ENCODE measurements around the gene RDX.
"Not testable (repeated sequence)": the region's sequence is repeated elsewhere in the genome, so short reads cannot be mapped to it uniquely, and the experiment has no call there.

Gene RDX

GRCh38 chr11:110286298-110287040, 9.9 kb downstream of the RDX start:
- POLR2A ChIA-PET, result no interaction called here
- TF ChIP-seq FOXM1 (IDR thresholded peaks at IDR 0.05; ENCODE audit: borderline replicate concordance) (no peak), SUZ12 (IDR thresholded peaks at IDR 0.05) (no peak), PKNOX1 (IDR thresholded peaks at IDR 0.05) (no peak), FOXA1 (IDR thresholded peaks at IDR 0.05) (no peak), SP1 (IDR thresholded peaks at IDR 0.05) (no peak), TARDBP (IDR thresholded peaks at IDR 0.05) (no peak), ZNF384 (IDR thresholded peaks at IDR 0.05) (no peak), LEF1 (IDR thresholded peaks at IDR 0.05; ENCODE audit: borderline replicate concordance) (no peak), HDGF (IDR thresholded peaks at IDR 0.05; ENCODE audit: borderline replicate concordance) (no peak), ELF4 (IDR thresholded peaks at IDR 0.05) (no peak), NFRKB (IDR thresholded peaks at IDR 0.05) (no peak), L3MBTL2 (conservative IDR thresholded peaks at IDR 0.05) (no peak), BHLHE40 (IDR thresholded peaks at IDR 0.05; ENCODE audit: borderline replicate concordance) (no peak), ARNT (IDR thresholded peaks at IDR 0.05) (no peak), FOXK2 (IDR thresholded peaks at IDR 0.05) (no peak), CTBP1 (IDR thresholded peaks at IDR 0.05; ENCODE audit: borderline replicate concordance) (no peak)
- CTCF ChIA-PET, result interaction anchor here (0.7 kb wide), 1 partner anchor 120 kb away, joined by 3 read pairs; no protein-coding TSS in a partner anchor
- DNase-seq (ENCODE audit: extremely low spot score), result no peak

- POLR2A ChIA-PET, result no interaction called here
- TF ChIP-seq SP1 (IDR thresholded peaks at IDR 0.05), result no peak
- TF ChIP-seq CTBP1 (IDR thresholded peaks at IDR 0.05; ENCODE audit: borderline replicate concordance), result no peak
- TF ChIP-seq SUZ12 (IDR thresholded peaks at IDR 0.05), result no peak
- TF ChIP-seq FOXA1 (IDR thresholded peaks at IDR 0.05), result no peak
- no peak for TF ChIP-seq ARNT (IDR thresholded peaks at IDR 0.05)
- no peak for TF ChIP-seq PKNOX1 (IDR thresholded peaks at IDR 0.05)
- TF ChIP-seq FOXK2 (IDR thresholded peaks at IDR 0.05), result no peak
- TF ChIP-seq ZNF384 (IDR thresholded peaks at IDR 0.05), result no peak
- TF ChIP-seq L3MBTL2 (conservative IDR thresholded peaks at IDR 0.05), result no peak
- no peak for TF ChIP-seq NFRKB (IDR thresholded peaks at IDR 0.05)
- no peak for TF ChIP-seq ELF4 (IDR thresholded peaks at IDR 0.05)
- no peak for TF ChIP-seq FOXM1 (IDR thresholded peaks at IDR 0.05; ENCODE audit: borderline replicate concordance)
- no peak for TF ChIP-seq HDGF (IDR thresholded peaks at IDR 0.05; ENCODE audit: borderline replicate concordance)
- TF ChIP-seq BHLHE40 (IDR thresholded peaks at IDR 0.05; ENCODE audit: borderline replicate concordance), result no peak
- no peak for TF ChIP-seq TARDBP (IDR thresholded peaks at IDR 0.05)
- no peak for TF ChIP-seq LEF1 (IDR thresholded peaks at IDR 0.05; ENCODE audit: borderline replicate concordance)
- CTCF ChIA-PET, result no interaction called here
- DNase-seq (ENCODE audit: extremely low spot score), result no peak
These were observed 12.6 kb downstream of the RDX start for GRCh38 chr11:110283862-110284261.

GRCh38 chr11:110280595-110280994, 15.8 kb downstream of the RDX start:
- CTCF ChIA-PET; DNase-seq (ENCODE audit: extremely low spot score): not testable (repeated sequence)
- POLR2A ChIA-PET, result interaction anchor here (1.5 kb wide), 1 partner anchor 15 kb away, joined by 3 read pairs; the partner anchor contains the start of gene RDX

GRCh38 chr11:110279881-110280280, 16.5 kb downstream of the RDX start:
- no peak for DNase-seq (ENCODE audit: extremely low spot score)
- ChIA-PET CTCF (no interaction called here), POLR2A (interaction anchor here (1.5 kb wide), 1 partner anchor 16 kb away, joined by 3 read pairs; the partner anchor contains the start of gene RDX)
- no peak for TF ChIP-seq ZNF384 (IDR thresholded peaks at IDR 0.05)
- TF ChIP-seq CTBP1 (IDR thresholded peaks at IDR 0.05; ENCODE audit: borderline replicate concordance), result no peak
- TF ChIP-seq FOXM1 (IDR thresholded peaks at IDR 0.05; ENCODE audit: borderline replicate concordance), result no peak
- no peak for TF ChIP-seq NFRKB (IDR thresholded peaks at IDR 0.05)
- no peak for TF ChIP-seq HDGF (IDR thresholded peaks at IDR 0.05; ENCODE audit: borderline replicate concordance)
- no peak for TF ChIP-seq ELF4 (IDR thresholded peaks at IDR 0.05)
- TF ChIP-seq FOXK2 (IDR thresholded peaks at IDR 0.05), result no peak

- DNase-seq (ENCODE audit: extremely low spot score), result no peak
These were observed 23.5 kb downstream of the RDX start for GRCh38 chr11:110272919-110273318.

More at GRCh38 chr11:110272919-110273318, 23.5 kb downstream of the RDX start:
- ChIA-PET POLR2A (no interaction called here), CTCF (interaction anchor here (0.5 kb wide), 1 partner anchor 26 kb away, joined by 3 read pairs; no protein-coding TSS in a partner anchor)
- TF ChIP-seq ARNT (IDR thresholded peaks at IDR 0.05) (no peak), LEF1 (IDR thresholded peaks at IDR 0.05; ENCODE audit: borderline replicate concordance) (no peak), ZNF384 (IDR thresholded peaks at IDR 0.05) (no peak), HDGF (IDR thresholded peaks at IDR 0.05; ENCODE audit: borderline replicate concordance) (no peak), FOXM1 (IDR thresholded peaks at IDR 0.05; ENCODE audit: borderline replicate concordance) (no peak), L3MBTL2 (conservative IDR thresholded peaks at IDR 0.05) (no peak), PKNOX1 (IDR thresholded peaks at IDR 0.05) (no peak), SUZ12 (IDR thresholded peaks at IDR 0.05) (no peak), NFRKB (IDR thresholded peaks at IDR 0.05) (no peak), FOXK2 (IDR thresholded peaks at IDR 0.05) (no peak), SP1 (IDR thresholded peaks at IDR 0.05) (no peak), FOXA1 (IDR thresholded peaks at IDR 0.05) (no peak), BHLHE40 (IDR thresholded peaks at IDR 0.05; ENCODE audit: borderline replicate concordance) (no peak), TARDBP (IDR thresholded peaks at IDR 0.05) (no peak), ELF4 (IDR thresholded peaks at IDR 0.05) (no peak)
